A673 (cell line): ENCODE results near the gene SPTAN1.

ENCODE experiments used
- EZH2 ChIP-seq: fragments of 200-600 bp; sonication (generic); IDR thresholded peaks from 2 replicates; pipeline ENCODE4 v1.6.1; 2017; ENCODE audit warnings: borderline replicate concordance, low read depth, mild to moderate bottlenecking, mixed read lengths, antibody characterized with exemption, low read length; ENCODE audit not compliant: poor library complexity, severe bottlenecking
- TF ChIP-seq, protein P1 (sequence below): fragments of 300-800, 200-600 bp; sonication (generic); conservative IDR thresholded peaks from 2 replicates; pipeline ENCODE4 v1.5.1; 2017; ENCODE audit warnings: low read depth, mild to moderate bottlenecking, antibody characterized with exemption, low read length, moderate library complexity, mixed read lengths

DNA sequence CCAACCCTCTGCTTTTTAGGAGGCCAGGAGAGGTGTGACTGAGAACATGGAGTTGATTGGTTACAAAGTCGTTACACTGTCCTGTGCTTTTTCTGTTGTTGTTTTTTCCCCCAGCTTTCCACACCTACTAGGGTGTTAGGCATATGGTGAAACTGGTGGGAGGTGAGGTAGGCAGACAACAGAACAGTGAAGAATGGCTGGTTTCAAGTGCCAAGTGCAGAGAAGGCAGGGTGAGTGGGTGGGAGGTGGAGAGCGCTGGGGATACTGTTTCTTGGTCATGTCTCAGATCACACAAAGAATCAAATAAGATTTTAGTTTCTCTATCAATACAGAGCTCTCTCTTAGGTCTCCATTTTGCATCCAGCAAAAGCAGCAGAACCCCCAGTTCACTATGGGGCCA is 2.2 kb upstream of the SPTAN1 start:
- TF ChIP-seq, protein P1, sequence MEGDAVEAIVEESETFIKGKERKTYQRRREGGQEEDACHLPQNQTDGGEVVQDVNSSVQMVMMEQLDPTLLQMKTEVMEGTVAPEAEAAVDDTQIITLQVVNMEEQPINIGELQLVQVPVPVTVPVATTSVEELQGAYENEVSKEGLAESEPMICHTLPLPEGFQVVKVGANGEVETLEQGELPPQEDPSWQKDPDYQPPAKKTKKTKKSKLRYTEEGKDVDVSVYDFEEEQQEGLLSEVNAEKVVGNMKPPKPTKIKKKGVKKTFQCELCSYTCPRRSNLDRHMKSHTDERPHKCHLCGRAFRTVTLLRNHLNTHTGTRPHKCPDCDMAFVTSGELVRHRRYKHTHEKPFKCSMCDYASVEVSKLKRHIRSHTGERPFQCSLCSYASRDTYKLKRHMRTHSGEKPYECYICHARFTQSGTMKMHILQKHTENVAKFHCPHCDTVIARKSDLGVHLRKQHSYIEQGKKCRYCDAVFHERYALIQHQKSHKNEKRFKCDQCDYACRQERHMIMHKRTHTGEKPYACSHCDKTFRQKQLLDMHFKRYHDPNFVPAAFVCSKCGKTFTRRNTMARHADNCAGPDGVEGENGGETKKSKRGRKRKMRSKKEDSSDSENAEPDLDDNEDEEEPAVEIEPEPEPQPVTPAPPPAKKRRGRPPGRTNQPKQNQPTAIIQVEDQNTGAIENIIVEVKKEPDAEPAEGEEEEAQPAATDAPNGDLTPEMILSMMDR, result no peak
- no peak for TF ChIP-seq EZH2
